Glutamatergic neuron (in vitro differentiated cells): ENCODE data around the gene ZMYND10. TPM values are rescaled to one million over a fixed set of nuclear protein-coding genes. Genes with fewer than 3 reads are reported as not detected.

ENCODE experiments used
- DNase-seq: peaks from one replicate; pipeline ENCODE4 v3.0.0; 2022
- H3K27ac Mint-ChIP-seq: one replicate; pipeline ENCODE4 v1.8.0; 2020; ENCODE audit warnings: mild to moderate bottlenecking, mixed read lengths, inconsistent platforms; ENCODE audit not compliant: unreplicated experiment
- H3K27me3 Mint-ChIP-seq: one replicate; pipeline ENCODE4 v1.8.0; 2020; ENCODE audit warnings: mild to moderate bottlenecking, moderate library complexity, mixed read lengths, inconsistent platforms; ENCODE audit not compliant: unreplicated experiment
- H3K36me3 Mint-ChIP-seq: one replicate; pipeline ENCODE4 v1.8.0; 2020; ENCODE audit warnings: mild to moderate bottlenecking, mixed read lengths, inconsistent platforms; ENCODE audit not compliant: unreplicated experiment
- H3K4me1 Mint-ChIP-seq: one replicate; pipeline ENCODE4 v1.8.0; 2020; ENCODE audit warnings: mild to moderate bottlenecking, low read depth, mixed read lengths, inconsistent platforms; ENCODE audit not compliant: unreplicated experiment
- H3K4me3 Mint-ChIP-seq: one replicate; pipeline ENCODE4 v1.8.0; 2020; ENCODE audit warnings: mild to moderate bottlenecking, mixed read lengths, inconsistent platforms; ENCODE audit not compliant: unreplicated experiment
- H3K9me3 Mint-ChIP-seq: one replicate; pipeline ENCODE4 v1.8.0; 2020; ENCODE audit warnings: mild to moderate bottlenecking, moderate library complexity, mixed read lengths, inconsistent platforms; ENCODE audit not compliant: unreplicated experiment
- total RNA-seq: library from RNA; stranded (reverse); fragmentation: NEBNext Ultra II Directional; extraction: Animal tissue kit (Norgen Biotek cat#: 25700); gene quantifications from one replicate; pipeline ENCODE4 v1.2.1, GENCODE V29; 2021; ENCODE audit not compliant: unreplicated experiment
- TF ChIP-seq, protein P1 (sequence below): fragments of 200-600 bp; sonication (generic); IDR thresholded peaks from one replicate; pipeline ENCODE4 v1.5.0; 2021; ENCODE audit not compliant: partially characterized antibody, unreplicated experiment

The ZMYND10 gene
- total RNA-seq, 1 donor from 2014 or later = 1.3 TPM

DNA sequence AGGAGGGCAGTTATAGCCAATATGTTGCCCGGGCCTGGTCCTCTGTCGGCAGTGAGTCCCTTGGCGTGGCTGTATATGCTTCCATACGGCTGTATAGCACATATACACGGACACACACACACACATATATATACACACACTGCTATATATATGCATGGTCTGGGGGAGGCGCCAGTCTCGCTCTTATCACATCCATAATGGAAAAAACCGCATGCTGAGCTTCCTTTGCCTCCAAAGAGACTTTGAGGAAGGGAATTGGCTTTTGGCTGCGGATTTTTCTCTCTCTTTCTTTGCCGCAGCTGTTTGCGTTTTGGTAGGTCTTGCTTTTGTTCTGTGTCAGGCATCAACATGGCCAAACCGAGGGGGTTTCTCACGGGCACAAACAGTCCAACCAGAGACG is 25.1 kb upstream of the ZMYND10 start:
- Mint-ChIP-seq H3K9me3 (peaks cover 8% of the 10 kb centered on the region), H3K36me3 (no peaks in the 10 kb centered on the region), H3K27me3 (peaks cover 8% of the 10 kb centered on the region), H3K27ac (peak overlapping the region; percentile 33), H3K4me1 (peaks cover 13% of the 10 kb centered on the region), H3K4me3 (no peak overlapping the region)
- TF ChIP-seq, protein P1, sequence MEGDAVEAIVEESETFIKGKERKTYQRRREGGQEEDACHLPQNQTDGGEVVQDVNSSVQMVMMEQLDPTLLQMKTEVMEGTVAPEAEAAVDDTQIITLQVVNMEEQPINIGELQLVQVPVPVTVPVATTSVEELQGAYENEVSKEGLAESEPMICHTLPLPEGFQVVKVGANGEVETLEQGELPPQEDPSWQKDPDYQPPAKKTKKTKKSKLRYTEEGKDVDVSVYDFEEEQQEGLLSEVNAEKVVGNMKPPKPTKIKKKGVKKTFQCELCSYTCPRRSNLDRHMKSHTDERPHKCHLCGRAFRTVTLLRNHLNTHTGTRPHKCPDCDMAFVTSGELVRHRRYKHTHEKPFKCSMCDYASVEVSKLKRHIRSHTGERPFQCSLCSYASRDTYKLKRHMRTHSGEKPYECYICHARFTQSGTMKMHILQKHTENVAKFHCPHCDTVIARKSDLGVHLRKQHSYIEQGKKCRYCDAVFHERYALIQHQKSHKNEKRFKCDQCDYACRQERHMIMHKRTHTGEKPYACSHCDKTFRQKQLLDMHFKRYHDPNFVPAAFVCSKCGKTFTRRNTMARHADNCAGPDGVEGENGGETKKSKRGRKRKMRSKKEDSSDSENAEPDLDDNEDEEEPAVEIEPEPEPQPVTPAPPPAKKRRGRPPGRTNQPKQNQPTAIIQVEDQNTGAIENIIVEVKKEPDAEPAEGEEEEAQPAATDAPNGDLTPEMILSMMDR = no peak
- DNase-seq = no peak

DNA sequence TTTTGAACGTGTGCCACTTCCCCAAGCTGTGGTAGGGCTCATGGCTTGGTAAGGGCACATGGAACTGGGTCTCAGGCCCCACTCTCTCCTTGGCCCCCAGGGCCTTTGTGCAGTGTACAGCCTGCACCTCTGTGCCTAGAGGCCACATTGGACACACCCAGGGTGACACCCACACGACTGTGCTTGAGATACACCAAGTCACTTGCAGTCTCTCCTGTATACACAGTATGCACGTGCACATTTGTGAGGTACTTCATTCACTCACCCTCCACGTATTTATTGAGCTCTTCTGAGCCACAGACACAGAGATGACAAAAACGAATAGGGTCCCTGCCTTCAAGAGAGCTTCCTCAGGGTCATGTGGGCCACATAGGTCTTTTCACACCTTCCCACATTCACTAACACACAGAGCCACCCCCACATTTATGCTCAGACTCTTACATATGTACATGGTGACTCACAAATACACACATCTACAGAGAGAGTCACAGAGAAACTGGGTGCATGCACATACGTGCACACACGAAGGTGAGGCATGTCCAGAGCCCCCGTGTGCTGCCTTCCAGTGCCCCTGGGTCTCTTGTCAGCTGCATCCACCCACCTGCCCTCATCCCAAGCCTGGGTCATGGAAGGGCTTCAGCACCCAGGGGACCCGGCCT is 23.6 kb upstream of the ZMYND10 start:
- Mint-ChIP-seq H3K4me1 (peaks cover 13% of the 10 kb centered on the region), H3K4me3 (no peak overlapping the region), H3K36me3 (no peaks in the 10 kb centered on the region), H3K27me3 (peaks cover 8% of the 10 kb centered on the region), H3K9me3 (peaks cover 8% of the 10 kb centered on the region), H3K27ac (no peak overlapping the region)
- TF ChIP-seq, protein P1 = no peak
- no peak for DNase-seq

DNA sequence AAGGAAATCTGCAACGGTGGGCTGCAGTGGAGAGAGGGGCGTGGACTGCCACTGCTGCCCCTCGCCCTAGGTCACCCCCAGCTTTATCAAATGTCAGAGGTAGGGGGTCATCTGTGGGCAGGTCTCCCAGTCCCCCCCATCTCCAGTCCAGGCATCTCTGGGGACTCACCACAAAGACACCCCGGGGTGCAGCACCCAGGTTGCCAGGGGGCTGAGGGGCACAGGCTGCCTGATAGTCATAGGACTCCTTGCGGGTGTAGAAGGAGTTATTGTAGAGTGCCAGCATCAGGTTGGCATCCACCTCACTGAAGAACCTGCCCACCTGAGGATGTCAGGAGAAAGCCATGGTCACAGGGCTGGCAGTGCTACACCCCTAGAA is 20.3 kb upstream of the ZMYND10 start:
- H3K27me3 Mint-ChIP-seq = peaks cover 9% of the 10 kb centered on the region
- DNase-seq = no peak
- peaks cover 9% of the 10 kb centered on the region for H3K9me3 Mint-ChIP-seq
- no peaks in the 10 kb centered on the region for H3K36me3 Mint-ChIP-seq
- peak overlapping the region; percentile 73 for H3K4me3 Mint-ChIP-seq
- H3K4me1 Mint-ChIP-seq = peaks cover 12% of the 10 kb centered on the region
- TF ChIP-seq, protein P1 = no peak
- no peak overlapping the region for H3K27ac Mint-ChIP-seq

DNA sequence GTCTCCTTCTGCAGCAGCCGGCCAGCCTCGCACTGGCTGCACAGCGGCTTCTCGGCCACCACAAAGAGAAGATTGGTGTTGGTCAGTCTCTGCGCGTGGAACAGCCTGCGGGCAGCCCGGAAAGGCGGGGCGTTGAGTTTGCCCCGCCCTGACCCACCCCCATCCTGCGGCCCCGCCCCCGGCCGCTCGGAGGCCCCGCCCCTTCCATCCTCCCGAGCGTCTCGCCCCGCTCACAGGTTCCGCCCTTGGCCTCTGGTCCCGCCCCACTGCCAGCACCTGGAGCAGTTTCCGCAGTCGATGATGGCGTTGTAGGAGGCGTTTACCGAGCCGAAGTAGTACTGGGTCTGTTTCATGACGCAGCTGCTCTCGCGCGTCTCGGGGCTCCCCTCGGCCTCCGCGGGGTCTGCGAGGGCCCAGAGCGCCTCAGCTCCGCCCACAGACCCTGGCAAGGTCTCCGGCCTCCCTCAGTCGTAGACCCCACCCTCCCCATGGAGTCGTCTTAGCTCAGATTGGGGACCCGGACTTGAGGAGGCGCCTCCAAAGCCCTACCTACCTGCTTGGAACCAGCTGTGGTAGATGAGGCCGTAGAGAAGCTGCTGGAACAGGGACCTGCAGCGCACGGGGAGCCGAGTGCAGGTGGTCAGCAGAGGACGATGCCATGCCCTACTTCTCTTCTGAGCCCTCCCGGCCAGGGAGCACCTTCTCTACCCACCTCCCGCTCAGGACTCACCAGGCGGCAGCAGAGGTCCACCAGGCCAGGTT is 19.7 kb upstream of the ZMYND10 start:
- Mint-ChIP-seq H3K36me3 (no peaks in the 10 kb centered on the region), H3K4me1 (peaks cover 10% of the 10 kb centered on the region), H3K9me3 (peaks cover 9% of the 10 kb centered on the region), H3K4me3 (peak overlapping the region; percentile 78), H3K27me3 (peaks cover 8% of the 10 kb centered on the region), H3K27ac (no peak overlapping the region)
- TF ChIP-seq, protein P1 = no peak
- peak; percentile 87 for DNase-seq

DNA sequence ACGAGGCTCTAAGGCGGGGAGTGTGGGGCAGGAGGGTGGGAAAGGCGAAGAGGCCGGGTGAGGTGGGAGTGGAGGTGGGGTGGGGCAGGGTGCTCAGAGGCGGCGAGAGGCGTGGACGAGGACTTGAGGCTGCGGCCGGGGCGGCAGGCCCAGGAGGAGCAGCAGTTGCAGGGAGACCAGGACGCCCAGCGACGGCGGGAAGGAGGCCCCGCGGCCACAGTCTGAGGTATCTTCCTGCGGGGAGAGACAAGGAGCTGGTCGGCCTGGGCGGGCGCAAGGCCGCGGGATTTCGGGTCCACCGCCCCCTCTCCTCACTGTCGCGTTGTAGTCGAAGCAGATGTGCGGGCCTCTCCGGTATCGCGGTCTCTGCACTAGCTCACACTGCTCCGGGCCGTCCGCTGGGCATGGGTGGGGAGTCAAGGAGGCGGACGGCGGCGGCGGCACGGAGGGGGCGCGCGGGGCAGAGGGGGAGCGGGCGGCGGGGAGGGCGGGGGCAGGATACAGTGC is 19.1 kb upstream of the ZMYND10 start:
- DNase-seq = peak; percentile 58
- TF ChIP-seq, protein P1 = no peak
- H3K4me3 Mint-ChIP-seq = peak overlapping the region; percentile 78
- no peaks in the 10 kb centered on the region for H3K36me3 Mint-ChIP-seq
- peaks cover 8% of the 10 kb centered on the region for H3K27me3 Mint-ChIP-seq
- peak overlapping the region; percentile 55 for H3K27ac Mint-ChIP-seq
- H3K4me1 Mint-ChIP-seq = peaks cover 12% of the 10 kb centered on the region
- peaks cover 11% of the 10 kb centered on the region for H3K9me3 Mint-ChIP-seq
